Fibroblast of pulmonary artery (primary cell): ENCODE measurements around the gene GPC3.

Experiments
- DNase-seq: peaks from one replicate; pipeline ENCODE4 v3.0.0-alpha.2; 2010; ENCODE audit warnings: low read depth
- H3K4me3 ChIP-seq: replicated peaks from 2 replicates; pipeline ENCODE4 v1.5.1; 2011; ENCODE audit warnings: low read depth, mild to moderate bottlenecking, control low read depth, low read length, moderate library complexity
- CTCF ChIP-seq: IDR thresholded peaks from 2 replicates; pipeline ENCODE4 v1.5.1; 2011; ENCODE audit warnings: mild to moderate bottlenecking, control low read depth, low read length, inconsistent platforms; ENCODE audit errors: missing control alignments

GPC3 gene

GRCh38 chrX:133640161-133641015 lies 345.0 kb downstream of the GPC3 start:
- H3K4me3 ChIP-seq = no peak overlapping the region
- TF ChIP-seq CTCF = no peak
- DNase-seq = no peak

GRCh38 chrX:133639726-133640125 lies 345.7 kb downstream of the GPC3 start:
- no peak for TF ChIP-seq CTCF
- no peak overlapping the region for H3K4me3 ChIP-seq
- DNase-seq = no peak

- no peak for TF ChIP-seq CTCF
- no peak for DNase-seq
- no peak overlapping the region for H3K4me3 ChIP-seq
Measured at GRCh38 chrX:133638285-133638684, 347.1 kb downstream of the GPC3 start.

- TF ChIP-seq CTCF = no peak
- no peak for DNase-seq
Measured at GRCh38 chrX:133637765-133638164, 347.6 kb downstream of the GPC3 start.

GRCh38 chrX:133636009-133636408 lies 349.4 kb downstream of the GPC3 start:
- no peak for DNase-seq
- no peak overlapping the region for H3K4me3 ChIP-seq
- TF ChIP-seq CTCF = no peak

More at GRCh38 chrX:133637765-133638164, 347.6 kb downstream of the GPC3 start:
- no peak overlapping the region for H3K4me3 ChIP-seq

GRCh38 chrX:133634416-133634815 lies 351.0 kb downstream of the GPC3 start:
- no peak for DNase-seq
- no peak for TF ChIP-seq CTCF
- no peak overlapping the region for H3K4me3 ChIP-seq

GRCh38 chrX:133633950-133634349 lies 351.4 kb downstream of the GPC3 start:
- no peak for DNase-seq
- TF ChIP-seq CTCF = no peak
- no peak overlapping the region for H3K4me3 ChIP-seq
